GM12891 (cell line): Measurements from ENCODE around the gene SOWAHD.

Experiments
- POLR2A ChIP-seq: IDR thresholded peaks from 2 replicates; pipeline ENCODE4 v1.6.1; 2011; ENCODE audit warnings: low read depth, low read length, control low read depth
- POLR2AphosphoS5 ChIP-seq: IDR thresholded peaks from 2 replicates; pipeline ENCODE4 v1.6.1; 2011; ENCODE audit warnings: low read depth, low read length, control low read depth
- POU2F2 ChIP-seq: IDR thresholded peaks from 2 replicates; pipeline ENCODE4 v1.6.1; 2011; ENCODE audit warnings: low read depth, mild to moderate bottlenecking, control low read depth, low read length, moderate library complexity
- SPI1 ChIP-seq: IDR thresholded peaks from 2 replicates; pipeline ENCODE4 v1.6.1; 2011; ENCODE audit warnings: low read depth, low read length, control low read depth
- TAF1 ChIP-seq: IDR thresholded peaks from 2 replicates; pipeline ENCODE4 v1.6.1; 2011; ENCODE audit warnings: low read depth, low read length, control low read depth

GRCh38 chrX:119756926-119757635 is 1.3 kb upstream of the SOWAHD start:
- TF ChIP-seq POLR2A (no peak), POLR2AphosphoS5 (no peak), TAF1 (no peak), POU2F2 (no peak), SPI1 (no peak)
